H1 (cell line): Measurements from ENCODE around the gene PLEKHG4. TPM values are rescaled to one million over a fixed set of nuclear protein-coding genes. Genes with fewer than 3 reads are reported as not detected.

Source experiments
- RNF2 ChIP-seq: fragments of 200-900, 300-1000 bp; sonication (generic); IDR thresholded peaks from 2 replicates; pipeline ENCODE4 v1.7.1; 2016; ENCODE audit warnings: borderline replicate concordance, low read depth, mild to moderate bottlenecking, antibody characterized with exemption, low read length; ENCODE audit not compliant: poor library complexity, severe bottlenecking; ENCODE audit errors: missing control alignments
- polyA plus RNA-seq, 7 experiments: library from polyadenylated mRNA; depleted of rRNA in 3 of 7; stranded (reverse) in 5 of 7; unstranded in 2 of 7; fragments of >200 nt in 5 of 7; fragments of 200-250 nt in 2 of 7; gene quantifications; 1 replicate in 5 of 7; 2 replicates in 1 of 7; 4 replicates in 1 of 7; pipeline versions ENCODE4 v1.2.1 to v1.2.3, GENCODE V29; 2011 to 2013; ENCODE audit warnings: missing spikeins in 2 of 7, mixed read lengths in 2 of 7
- total RNA-seq: library from RNA; stranded (reverse); fragmentation: NEBNext Ultra II Directional; extraction: Animal tissue kit (Norgen Biotek cat#: 25700); gene quantifications from 2 replicates; pipeline ENCODE4 v1.2.1, GENCODE V29; 2021

PLEKHG4 gene
- total and polyA plus RNA-seq, 2 of the 8 experiments (the other 6 are each of a cell fraction or from before 2014, with no cell fraction given), result 7.7 to 11.1 TPM

- TF ChIP-seq RNF2, result no peak
These were observed 8.6 kb downstream of the PLEKHG4 start (continued) for GRCh38 chr16:67287960-67288359.
